H9 (cell line): Measurements from ENCODE around the gene DDX1. TPM values are rescaled to one million over a fixed set of nuclear protein-coding genes. Genes with fewer than 3 reads are reported as not detected.

Experiments
- DNase-seq: peaks from one replicate; pipeline ENCODE4 v3.0.0-alpha.2; 2017
- H2AFZ ChIP-seq: one replicate; pipeline ENCODE4 v1.6.1; 2013; ENCODE audit warnings: mild to moderate bottlenecking, low read length, control low read depth, moderate library complexity
- H2AK5ac ChIP-seq: 2 replicates; pipeline ENCODE4 v1.6.1; 2013; ENCODE audit warnings: low read length, control low read depth, mixed read lengths; ENCODE audit not compliant: insufficient read length
- H2BK120ac ChIP-seq: one replicate; pipeline ENCODE4 v1.6.1; 2013; ENCODE audit warnings: low read depth, mild to moderate bottlenecking, low read length, control low read depth, inconsistent platforms; ENCODE audit not compliant: poor library complexity, severe bottlenecking
- H2BK12ac ChIP-seq: 2 replicates; pipeline ENCODE4 v1.6.1; 2013; ENCODE audit warnings: low read length, control low read depth, mixed read lengths, low read depth; ENCODE audit not compliant: insufficient read length
- H2BK15ac ChIP-seq: 2 replicates; pipeline ENCODE4 v1.6.1; 2013; ENCODE audit warnings: low read depth, low read length, control low read depth
- H2BK20ac ChIP-seq: one replicate; pipeline ENCODE4 v1.6.1; 2013; ENCODE audit warnings: low read depth, mild to moderate bottlenecking, low read length, control low read depth, inconsistent platforms; ENCODE audit not compliant: poor library complexity, severe bottlenecking
- H2BK5ac ChIP-seq: 2 replicates; pipeline ENCODE4 v1.6.1; 2013; ENCODE audit warnings: low read length, control low read depth, mixed read lengths; ENCODE audit not compliant: insufficient read length
- H3K14ac ChIP-seq: 2 replicates; pipeline ENCODE4 v1.6.1; 2013; ENCODE audit warnings: low read length, control low read depth; ENCODE audit not compliant: insufficient read depth
- H3K18ac ChIP-seq: 2 replicates; pipeline ENCODE4 v1.6.1; 2013; ENCODE audit warnings: low read depth, mild to moderate bottlenecking, mixed read lengths, low read length, control low read depth; ENCODE audit not compliant: insufficient read length
- H3K23ac ChIP-seq: 2 replicates; pipeline ENCODE4 v1.6.1; 2013; ENCODE audit warnings: low read length, control low read depth, mixed read lengths, low read depth; ENCODE audit not compliant: insufficient read length
- H3K23me2 ChIP-seq: 2 replicates; pipeline ENCODE4 v1.6.1; 2013; ENCODE audit warnings: low read depth, mild to moderate bottlenecking, mixed read lengths, low read length, control low read depth; ENCODE audit not compliant: insufficient read length, poor library complexity, severe bottlenecking
- H3K27ac ChIP-seq: 2 replicates; pipeline ENCODE4 v1.5.1; 2013; ENCODE audit warnings: low read length, control low read depth, mixed read lengths, low read depth; ENCODE audit not compliant: insufficient read length
- H3K27me3 ChIP-seq: 2 replicates; pipeline ENCODE4 v1.6.1; 2013; ENCODE audit warnings: low read length, control low read depth, inconsistent platforms; ENCODE audit not compliant: insufficient read depth
- H3K4ac ChIP-seq: 2 replicates; pipeline ENCODE4 v1.6.1; 2013; ENCODE audit warnings: low read depth, mild to moderate bottlenecking, control low read depth, inconsistent platforms, low read length, moderate library complexity
- H3K4me1 ChIP-seq: 2 replicates; pipeline ENCODE4 v1.6.1; 2013; ENCODE audit warnings: low read length, control low read depth, inconsistent platforms; ENCODE audit not compliant: insufficient read depth
- H3K4me2 ChIP-seq: 2 replicates; pipeline ENCODE4 v1.6.1; 2013; ENCODE audit warnings: low read length, control low read depth, mixed read lengths; ENCODE audit not compliant: insufficient read length, insufficient read depth
- H3K56ac ChIP-seq: 2 replicates; pipeline ENCODE4 v1.6.1; 2013; ENCODE audit warnings: low read depth, mild to moderate bottlenecking, mixed read lengths, low read length, control low read depth; ENCODE audit not compliant: insufficient read length
- H3K79me1 ChIP-seq: 2 replicates; pipeline ENCODE4 v1.6.1; 2013; ENCODE audit warnings: low read depth, mild to moderate bottlenecking, moderate library complexity, low read length, control low read depth, inconsistent platforms; ENCODE audit not compliant: insufficient read depth, poor library complexity, severe bottlenecking
- H3K79me2 ChIP-seq: 2 replicates; pipeline ENCODE4 v1.6.1; 2013; ENCODE audit warnings: low read length, control low read depth, inconsistent platforms; ENCODE audit not compliant: insufficient read depth
- H3K9ac ChIP-seq: 2 replicates; pipeline ENCODE4 v1.6.1; 2013; ENCODE audit warnings: low read length, control low read depth, mixed read lengths; ENCODE audit not compliant: insufficient read length; ENCODE audit errors: extremely low read depth
- H3K9me3 ChIP-seq: one replicate; pipeline ENCODE4 v1.6.1; 2013; ENCODE audit warnings: low read depth, low read length, inconsistent platforms; ENCODE audit not compliant: control insufficient read depth
- H3T11ph ChIP-seq: one replicate; pipeline ENCODE4 v1.6.1; 2013; ENCODE audit warnings: mild to moderate bottlenecking, low read length, control low read depth, inconsistent platforms
- H4K20me1 ChIP-seq: one replicate; pipeline ENCODE4 v1.6.1; 2013; ENCODE audit not compliant: control insufficient read depth, insufficient read length, insufficient read depth
- H4K5ac ChIP-seq: 2 replicates; pipeline ENCODE4 v1.6.1; 2013; ENCODE audit warnings: low read depth, mild to moderate bottlenecking, mixed read lengths, low read length, control low read depth; ENCODE audit not compliant: insufficient read length
- H4K8ac ChIP-seq: replicated peaks from 2 replicates; pipeline ENCODE4 v1.6.1; 2013; ENCODE audit warnings: low read length, control low read depth, mixed read lengths, low read depth; ENCODE audit not compliant: insufficient read length
- H4K91ac ChIP-seq: 2 replicates; pipeline ENCODE4 v1.6.1; 2013; ENCODE audit warnings: low read depth, mild to moderate bottlenecking, moderate library complexity, mixed read lengths, low read length, control low read depth; ENCODE audit not compliant: insufficient read length
- H3K27ac Mint-ChIP-seq, 3 experiments: 2 replicates in 2 of 3; 3 replicates in 1 of 3; pipeline ENCODE4 v1.8.0; 2020 to 2021; ENCODE audit warnings: mixed read lengths in 3 of 3, mild to moderate bottlenecking in 1 of 3, moderate library complexity in 1 of 3
- H3K27me3 Mint-ChIP-seq: 2 replicates; pipeline ENCODE4 v1.8.0; 2021; ENCODE audit warnings: low read depth, mild to moderate bottlenecking, moderate library complexity, mixed read lengths
- H3K36me3 Mint-ChIP-seq, 3 experiments: 2 replicates in 2 of 3; 3 replicates in 1 of 3; pipeline ENCODE4 v1.8.0; 2020 to 2021; ENCODE audit warnings: low read depth in 3 of 3, mixed read lengths in 3 of 3; ENCODE audit not compliant: insufficient read depth in 1 of 3
- H3K4me1 Mint-ChIP-seq, 2 experiments: 2 replicates each; pipeline ENCODE4 v1.8.0; 2020; ENCODE audit warnings: mixed read lengths in 2 of 2
- H3K4me3 Mint-ChIP-seq, 2 experiments: 2 replicates in 1 of 2; 3 replicates in 1 of 2; pipeline ENCODE4 v1.8.0; 2020 to 2021; ENCODE audit warnings: mild to moderate bottlenecking in 2 of 2, mixed read lengths in 2 of 2, moderate library complexity in 1 of 2
- H3K9me3 Mint-ChIP-seq, 2 experiments: 2 replicates in 1 of 2; 3 replicates in 1 of 2; pipeline ENCODE4 v1.8.0; 2020; ENCODE audit warnings: mild to moderate bottlenecking in 2 of 2, mixed read lengths in 2 of 2, moderate library complexity in 1 of 2
- WGBS: extraction: QIAGEN DNeasy Blood & Tissue Kit; methylation state at CpG from one replicate; pipeline ENCODE4 v1.1.7; 2013; ENCODE audit warnings: missing lambda C conversion rate, low lambda C conversion rate, mixed read lengths; ENCODE audit not compliant: insufficient read length; ENCODE audit errors: extremely low coverage; 5-methylcytosine and 5-hydroxymethylcytosine counted together
- total RNA-seq: library from RNA; stranded (reverse); gene quantifications from 2 replicates; pipeline ENCODE4 v1.2.1, GENCODE V29; 2021
- TF ChIP-seq, protein P1 (sequence below): fragments of 200-600 bp; sonication (generic); conservative IDR thresholded peaks from 3 replicates; pipeline ENCODE4 v1.8.0; 2021; ENCODE audit warnings: antibody characterized with exemption, mild to moderate bottlenecking

DDX1 gene
- total RNA-seq, 1 experiment from 2014 or later = 120 TPM

DNA sequence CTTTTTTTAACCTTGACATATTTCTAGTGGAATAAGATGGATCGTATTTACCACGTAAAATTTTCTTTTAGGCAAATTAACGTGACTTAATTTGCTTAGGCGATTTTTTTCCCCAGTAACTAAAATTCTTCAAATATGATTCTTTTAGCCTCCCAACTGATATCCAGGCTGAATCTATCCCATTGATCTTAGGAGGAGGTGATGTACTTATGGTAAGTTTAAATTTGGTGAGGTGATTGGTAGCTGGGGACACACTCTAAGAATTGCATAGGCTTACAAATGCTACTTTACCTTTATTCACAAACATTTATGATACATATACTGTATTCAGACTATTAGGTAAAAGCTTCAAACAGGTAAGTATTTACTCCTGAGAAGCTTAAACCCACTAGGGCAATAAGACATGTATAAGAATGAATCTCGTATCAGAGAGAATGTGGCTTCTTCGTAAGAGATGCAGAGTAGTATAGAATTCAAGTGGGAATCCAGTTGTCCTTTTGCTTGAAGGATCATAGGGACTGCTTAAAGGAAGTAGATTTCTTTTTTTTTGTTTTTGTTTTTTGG is 3.8 kb downstream of the DDX1 start:
- Histone ChIP-seq H3K23ac (no peak overlapping the region), H3K4me1 (no peaks in the 10 kb centered on the region), H4K91ac (no peak overlapping the region), H2BK12ac (no peak overlapping the region), H2BK5ac (no peak overlapping the region), H3K27me3 (no peaks in the 10 kb centered on the region), H2AK5ac (no peak overlapping the region), H2BK20ac (no peak overlapping the region), H2AFZ (no peak overlapping the region), H2BK120ac (no peak overlapping the region), H3K79me1 (no peaks in the 10 kb centered on the region), H3K79me2 (peaks cover 6% of the 10 kb centered on the region; the same call in 1 of the 2 replicates), H3K14ac (no peak overlapping the region), H2BK15ac (no peak overlapping the region), H3K27ac (no peak overlapping the region), H4K8ac (no peak overlapping the region), H3K4me2 (no peak overlapping the region), H3K9me3 (no peaks in the 10 kb centered on the region), H3K18ac (no peak overlapping the region), H3K4ac (no peak overlapping the region), H3K23me2 (peaks cover 6% of the 10 kb centered on the region), H3T11ph (no peak overlapping the region), H4K5ac (no peak overlapping the region), H3K9ac (no peak overlapping the region), H4K20me1 (no peaks in the 10 kb centered on the region), H3K56ac (no peak overlapping the region)
- Mint-ChIP-seq H3K4me3 (no peak overlapping the region), H3K9me3 (no peaks in the 10 kb centered on the region), H3K4me1 (peaks cover 13 to 16% of the 10 kb centered on the region in 2 experiments), H3K27ac (no peak overlapping the region), H3K27me3 (no peaks in the 10 kb centered on the region), H3K36me3 (peaks cover 24 to 51% (median 46%) of the 10 kb centered on the region in 3 experiments)
- no CpG with 5 or more reads among the region's 6 CpGs for WGBS
- TF ChIP-seq, protein P1, sequence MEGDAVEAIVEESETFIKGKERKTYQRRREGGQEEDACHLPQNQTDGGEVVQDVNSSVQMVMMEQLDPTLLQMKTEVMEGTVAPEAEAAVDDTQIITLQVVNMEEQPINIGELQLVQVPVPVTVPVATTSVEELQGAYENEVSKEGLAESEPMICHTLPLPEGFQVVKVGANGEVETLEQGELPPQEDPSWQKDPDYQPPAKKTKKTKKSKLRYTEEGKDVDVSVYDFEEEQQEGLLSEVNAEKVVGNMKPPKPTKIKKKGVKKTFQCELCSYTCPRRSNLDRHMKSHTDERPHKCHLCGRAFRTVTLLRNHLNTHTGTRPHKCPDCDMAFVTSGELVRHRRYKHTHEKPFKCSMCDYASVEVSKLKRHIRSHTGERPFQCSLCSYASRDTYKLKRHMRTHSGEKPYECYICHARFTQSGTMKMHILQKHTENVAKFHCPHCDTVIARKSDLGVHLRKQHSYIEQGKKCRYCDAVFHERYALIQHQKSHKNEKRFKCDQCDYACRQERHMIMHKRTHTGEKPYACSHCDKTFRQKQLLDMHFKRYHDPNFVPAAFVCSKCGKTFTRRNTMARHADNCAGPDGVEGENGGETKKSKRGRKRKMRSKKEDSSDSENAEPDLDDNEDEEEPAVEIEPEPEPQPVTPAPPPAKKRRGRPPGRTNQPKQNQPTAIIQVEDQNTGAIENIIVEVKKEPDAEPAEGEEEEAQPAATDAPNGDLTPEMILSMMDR = no peak
- DNase-seq = no peak
